ENCODE measurements around the gene E2F7.

E2F7 gene

DNA sequence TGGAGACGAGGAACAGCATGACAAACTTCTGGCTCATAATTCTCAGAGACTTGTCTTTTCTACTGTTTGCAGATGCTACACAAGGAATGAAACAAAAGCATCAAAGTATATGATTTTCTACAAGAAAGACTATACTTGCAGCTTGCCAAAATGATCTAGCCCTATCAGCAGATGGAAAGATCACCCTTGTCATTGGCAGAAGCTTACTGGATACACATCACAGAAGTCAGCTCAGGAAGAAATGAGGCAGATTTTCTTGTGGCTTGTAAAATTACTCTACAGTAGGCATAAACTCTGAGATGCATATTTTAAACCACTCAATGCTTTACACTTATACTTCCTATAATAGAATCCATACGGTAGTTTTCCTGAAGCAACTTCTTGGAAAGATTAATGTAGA lies 20.6 kb downstream of the E2F7 start:
- TF ChIP-seq EZH2phosphoT487 (IDR thresholded peaks at IDR 0.05; ENCODE audit: borderline replicate concordance, low read length): no peak
- TF ChIP-seq, protein P1, sequence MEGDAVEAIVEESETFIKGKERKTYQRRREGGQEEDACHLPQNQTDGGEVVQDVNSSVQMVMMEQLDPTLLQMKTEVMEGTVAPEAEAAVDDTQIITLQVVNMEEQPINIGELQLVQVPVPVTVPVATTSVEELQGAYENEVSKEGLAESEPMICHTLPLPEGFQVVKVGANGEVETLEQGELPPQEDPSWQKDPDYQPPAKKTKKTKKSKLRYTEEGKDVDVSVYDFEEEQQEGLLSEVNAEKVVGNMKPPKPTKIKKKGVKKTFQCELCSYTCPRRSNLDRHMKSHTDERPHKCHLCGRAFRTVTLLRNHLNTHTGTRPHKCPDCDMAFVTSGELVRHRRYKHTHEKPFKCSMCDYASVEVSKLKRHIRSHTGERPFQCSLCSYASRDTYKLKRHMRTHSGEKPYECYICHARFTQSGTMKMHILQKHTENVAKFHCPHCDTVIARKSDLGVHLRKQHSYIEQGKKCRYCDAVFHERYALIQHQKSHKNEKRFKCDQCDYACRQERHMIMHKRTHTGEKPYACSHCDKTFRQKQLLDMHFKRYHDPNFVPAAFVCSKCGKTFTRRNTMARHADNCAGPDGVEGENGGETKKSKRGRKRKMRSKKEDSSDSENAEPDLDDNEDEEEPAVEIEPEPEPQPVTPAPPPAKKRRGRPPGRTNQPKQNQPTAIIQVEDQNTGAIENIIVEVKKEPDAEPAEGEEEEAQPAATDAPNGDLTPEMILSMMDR (IDR thresholded peaks at IDR 0.05; ENCODE audit: low read depth, low read length, poor library complexity, severe bottlenecking): no peak
- no peak overlapping the region for H3K27ac ChIP-seq (ENCODE audit: low read depth, low read length)
- H3K9me2 ChIP-seq (replicated peaks; ENCODE audit: control insufficient read depth, low read length): no peaks in the 10 kb centered on the region
- no peaks in the 10 kb centered on the region for H3K4me1 ChIP-seq (ENCODE audit: control insufficient read depth, low read length)
- H3K27me3 ChIP-seq (ENCODE audit: control insufficient read depth, low read length): no peaks in the 10 kb centered on the region
- H3K4me3 ChIP-seq (ENCODE audit: low read length): no peak overlapping the region
- H3K36me3 ChIP-seq (ENCODE audit: control insufficient read depth, low read length): peaks cover 96% of the 10 kb centered on the region
- H4K20me1 ChIP-seq (ENCODE audit: control insufficient read depth, insufficient read depth, low read depth, low read length): no peaks in the 10 kb centered on the region
- no peaks in the 10 kb centered on the region for H3F3A ChIP-seq (ENCODE audit: control insufficient read depth, insufficient read depth)
- no peaks in the 10 kb centered on the region for H3K79me2 ChIP-seq (ENCODE audit: control insufficient read depth, low read length)
- H3K9me3 ChIP-seq (ENCODE audit: control insufficient read depth, insufficient read depth, low read length): no peaks in the 10 kb centered on the region
- H3K4me2 ChIP-seq (ENCODE audit: low read length): no peak overlapping the region

DNA sequence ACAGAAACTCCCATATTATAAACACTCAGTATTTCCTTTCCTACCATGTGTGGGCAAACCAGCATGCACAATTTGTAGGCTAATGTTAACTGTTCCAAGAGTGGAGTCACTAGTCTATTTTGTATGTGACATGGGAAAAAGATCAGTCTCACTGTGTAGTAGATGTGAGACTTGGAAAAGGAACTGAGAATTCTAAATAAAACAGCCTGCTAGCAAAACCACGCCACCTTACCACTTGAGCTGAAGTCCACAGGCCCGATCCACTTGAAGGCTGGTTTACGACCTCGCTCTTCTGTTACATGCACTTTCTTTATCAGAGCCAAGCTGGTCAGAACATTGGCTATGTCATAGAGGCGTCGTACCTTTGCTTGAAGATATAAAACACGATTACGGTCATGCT lies 22.5 kb downstream of the E2F7 start:
- Histone ChIP-seq H3K9me3 (ENCODE audit: control insufficient read depth, insufficient read depth, low read length) (no peaks in the 10 kb centered on the region), H3K4me3 (ENCODE audit: low read length) (no peak overlapping the region), H3K79me2 (ENCODE audit: control insufficient read depth, low read length) (no peaks in the 10 kb centered on the region; the same call in 1 of the 2 replicates), H4K20me1 (ENCODE audit: control insufficient read depth, insufficient read depth, low read depth, low read length) (no peaks in the 10 kb centered on the region), H3K9me2 (replicated peaks; ENCODE audit: control insufficient read depth, low read length) (no peaks in the 10 kb centered on the region), H3K4me2 (ENCODE audit: low read length) (no peak overlapping the region), H3K4me1 (ENCODE audit: control insufficient read depth, low read length) (no peaks in the 10 kb centered on the region), H3F3A (ENCODE audit: control insufficient read depth, insufficient read depth) (no peaks in the 10 kb centered on the region), H3K36me3 (ENCODE audit: control insufficient read depth, low read length) (peaks cover 98% of the 10 kb centered on the region), H3K27ac (ENCODE audit: low read depth, low read length) (no peak overlapping the region), H3K27me3 (ENCODE audit: control insufficient read depth, low read length) (no peaks in the 10 kb centered on the region)
- TF ChIP-seq, protein P1 (IDR thresholded peaks at IDR 0.05; ENCODE audit: low read depth, low read length, poor library complexity, severe bottlenecking): no peak
- no peak for TF ChIP-seq EZH2phosphoT487 (IDR thresholded peaks at IDR 0.05; ENCODE audit: borderline replicate concordance, low read length)

DNA sequence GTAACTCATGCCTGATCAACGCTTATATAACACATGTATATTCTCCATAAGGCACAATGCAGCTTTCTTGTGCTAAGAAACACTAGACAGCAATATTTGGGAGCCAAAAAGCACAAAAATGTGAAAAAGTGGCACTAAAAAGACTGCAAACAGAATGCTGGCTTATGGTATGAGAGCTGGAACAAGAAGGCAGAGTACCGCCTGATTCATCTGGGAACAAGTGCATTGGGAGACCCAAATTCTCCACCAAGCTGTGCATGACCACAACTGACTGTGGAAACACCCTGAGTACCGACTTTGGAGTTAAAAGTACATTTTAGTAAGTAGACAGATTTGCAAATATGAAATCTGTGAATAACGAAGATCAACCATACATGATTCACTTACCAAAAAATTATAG lies 25.1 kb downstream of the E2F7 start:
- Histone ChIP-seq H3K9me3 (ENCODE audit: control insufficient read depth, insufficient read depth, low read length) (no peaks in the 10 kb centered on the region), H4K20me1 (ENCODE audit: control insufficient read depth, insufficient read depth, low read depth, low read length) (no peaks in the 10 kb centered on the region), H3K27me3 (ENCODE audit: control insufficient read depth, low read length) (no peaks in the 10 kb centered on the region), H3K27ac (ENCODE audit: low read depth, low read length) (no peak overlapping the region), H3K4me3 (ENCODE audit: low read length) (no peak overlapping the region), H3K4me2 (ENCODE audit: low read length) (no peak overlapping the region), H3F3A (ENCODE audit: control insufficient read depth, insufficient read depth) (no peaks in the 10 kb centered on the region), H3K79me2 (ENCODE audit: control insufficient read depth, low read length) (no peaks in the 10 kb centered on the region; the same call in 1 of the 2 replicates), H3K4me1 (ENCODE audit: control insufficient read depth, low read length) (no peaks in the 10 kb centered on the region), H3K9me2 (replicated peaks; ENCODE audit: control insufficient read depth, low read length) (no peaks in the 10 kb centered on the region), H3K36me3 (ENCODE audit: control insufficient read depth, low read length) (peaks cover 90% of the 10 kb centered on the region)
- TF ChIP-seq EZH2phosphoT487 (IDR thresholded peaks at IDR 0.05; ENCODE audit: borderline replicate concordance, low read length): no peak
- TF ChIP-seq, protein P1 (IDR thresholded peaks at IDR 0.05; ENCODE audit: low read depth, low read length, poor library complexity, severe bottlenecking): no peak

Data from DOHH2 (cell line).